Parathyroid adenoma (tissue), 2 donors: Measurements from ENCODE around the gene OR5L1.

Experiments used
- H2AFZ ChIP-seq: fragments of 300-600 bp; sonication (generic); one replicate; pipeline ENCODE4 v1.7.0; 2017; ENCODE audit warnings: antibody characterized with exemption, mild to moderate bottlenecking
- H3K27ac ChIP-seq: fragments of 300-600 bp; sonication (generic); one replicate; pipeline ENCODE4 v1.7.0; 2017
- H3K27me3 ChIP-seq: fragments of 300-600 bp; sonication (generic); one replicate; pipeline ENCODE4 v1.7.0; 2017; ENCODE audit warnings: low read length; ENCODE audit not compliant: control insufficient read depth, insufficient read depth
- H3K36me3 ChIP-seq: fragments of 300-600 bp; sonication (generic); one replicate; pipeline ENCODE4 v1.7.0; 2017; ENCODE audit warnings: low read length; ENCODE audit not compliant: control insufficient read depth, insufficient read depth
- H3K4me1 ChIP-seq: fragments of 300-600 bp; sonication (generic); one replicate; pipeline ENCODE4 v1.7.0; 2017; ENCODE audit warnings: control low read depth
- H3K4me2 ChIP-seq: fragments of 300-600 bp; sonication (generic); one replicate; pipeline ENCODE4 v1.7.0; 2017; ENCODE audit warnings: low read length
- H3K4me3 ChIP-seq: fragments of 300-600 bp; sonication (generic); one replicate; pipeline ENCODE4 v1.7.0; 2017; ENCODE audit warnings: low read depth, low read length
- H3K79me2 ChIP-seq: fragments of 300-600 bp; sonication (generic); one replicate; pipeline ENCODE4 v1.7.0; 2017; ENCODE audit warnings: control low read depth
- H3K9ac ChIP-seq: fragments of 300-600 bp; sonication (generic); one replicate; pipeline ENCODE4 v1.7.0; 2017; ENCODE audit warnings: mild to moderate bottlenecking
- H3K9me3 ChIP-seq: fragments of 300-600 bp; sonication (generic); one replicate; pipeline ENCODE4 v1.7.0; 2017; ENCODE audit warnings: low read length; ENCODE audit not compliant: control insufficient read depth
- CTCF ChIP-seq: fragments of 300-600 bp; sonication (generic); IDR thresholded peaks from one replicate; pipeline ENCODE4 v1.7.0; 2017; ENCODE audit warnings: antibody characterized with exemption, mild to moderate bottlenecking
- donor health status: primary hyperparathyroidism.

The OR5L1 gene

GRCh38 chr11:55806248-55806647 is 4.9 kb upstream of the OR5L1 start:
- Histone ChIP-seq H3K9me3 (no peaks in the 10 kb centered on the region), H3K4me1 (no peaks in the 10 kb centered on the region), H3K27ac (no peak overlapping the region), H3K4me2 (no peak overlapping the region), H3K27me3 (no peaks in the 10 kb centered on the region), H3K4me3 (no peak overlapping the region), H3K79me2 (no peaks in the 10 kb centered on the region), H3K36me3 (no peaks in the 10 kb centered on the region), H3K9ac (no peak overlapping the region), H2AFZ (no peak overlapping the region)
- no peak for TF ChIP-seq CTCF

- Histone ChIP-seq H2AFZ (no peak within 1 kb of the TSS), H3K27ac (no peak within 1 kb of the TSS), H3K36me3 (no peaks in the 10 kb centered on the region), H3K4me1 (no peaks in the 10 kb centered on the region), H3K9me3 (no peaks in the 10 kb centered on the region), H3K9ac (no peak within 1 kb of the TSS), H3K4me3 (no peak within 1 kb of the TSS), H3K79me2 (no peaks in the 10 kb centered on the region), H3K4me2 (no peak within 1 kb of the TSS), H3K27me3 (no peaks in the 10 kb centered on the region)
- TF ChIP-seq CTCF: no peak
Measured at GRCh38 chr11:55819330-55819729, 8.2 kb downstream of the OR5L1 start, which contains the start of gene OR5D18. Gene OR5D18, plus strand, starts transcription at chr11:55819630. Its CDS starts 0 bp downstream, at chr11:55819630.

- no peaks in the 10 kb centered on the region for H3K27me3 ChIP-seq
- H3K9me3 ChIP-seq: no peaks in the 10 kb centered on the region
- no peaks in the 10 kb centered on the region for H3K79me2 ChIP-seq
- no peak within 1 kb of the TSS for H3K4me3 ChIP-seq
- no peak within 1 kb of the TSS for H3K27ac ChIP-seq
- no peak within 1 kb of the TSS for H2AFZ ChIP-seq
- H3K4me1 ChIP-seq: no peaks in the 10 kb centered on the region
- H3K36me3 ChIP-seq: no peaks in the 10 kb centered on the region
- H3K4me2 ChIP-seq: no peak within 1 kb of the TSS
- no peak for TF ChIP-seq CTCF
- H3K9ac ChIP-seq: no peak within 1 kb of the TSS
Measured at GRCh38 chr11:55826919-55827318, 15.8 kb downstream of the OR5L1 start, which contains the start of gene OR5L2. Gene OR5L2, plus strand, starts transcription at chr11:55827219. Its CDS starts 0 bp downstream, at chr11:55827219.

- H3K4me2 ChIP-seq: no peak within 1 kb of the TSS
- no peaks in the 10 kb centered on the region for H3K9me3 ChIP-seq
- H3K79me2 ChIP-seq: no peaks in the 10 kb centered on the region
- no peaks in the 10 kb centered on the region for H3K27me3 ChIP-seq
- H3K4me3 ChIP-seq: no peak within 1 kb of the TSS
- TF ChIP-seq CTCF: no peak
- no peak within 1 kb of the TSS for H3K9ac ChIP-seq
- no peak within 1 kb of the TSS for H3K27ac ChIP-seq
- H2AFZ ChIP-seq: no peak within 1 kb of the TSS
- H3K4me1 ChIP-seq: no peaks in the 10 kb centered on the region
- no peaks in the 10 kb centered on the region for H3K36me3 ChIP-seq
Measured at GRCh38 chr11:55838452-55838851, 27.3 kb downstream of the OR5L1 start, which contains the start of gene OR5D16. Gene OR5D16, plus strand, starts transcription at chr11:55838752. Its CDS starts 0 bp downstream, at chr11:55838752.

- Histone ChIP-seq H3K79me2 (no peaks in the 10 kb centered on the region), H3K9ac (no peak overlapping the region), H3K36me3 (no peaks in the 10 kb centered on the region), H3K27me3 (no peaks in the 10 kb centered on the region), H3K4me2 (no peak overlapping the region), H3K4me1 (no peaks in the 10 kb centered on the region), H3K27ac (no peak overlapping the region), H2AFZ (no peak overlapping the region), H3K4me3 (no peak overlapping the region), H3K9me3 (no peaks in the 10 kb centered on the region)
- no peak for TF ChIP-seq CTCF
Measured at GRCh38 chr11:55847453-55847852, 36.3 kb downstream of the OR5L1 start.
